ENCODE data around the gene PRR22. TPM values are rescaled to one million over a fixed set of nuclear protein-coding genes. Genes with fewer than 3 reads are reported as not detected.

PRR22 gene
- total RNA-seq, 4 donors from 2014 or later, result 1.6 to 3.5 TPM; not detected in 2

GRCh38 chr19:5828661-5829566 is 44.4 kb upstream of the PRR22 start:
- intact Hi-C loops (cut with DNase I; ENCODE audit: low total_unique reads), result no loop called here
- TF ChIP-seq CTCF (IDR thresholded peaks at IDR 0.05) (no peak), POLR2A (IDR thresholded peaks at IDR 0.05) (no peak)
- peak in 1 of 2 donors; percentile 34 for DNase-seq
- Histone ChIP-seq H3K9me3 (no peaks in the 10 kb centered on the region), H3K27me3 (peaks cover 0 to 6% of the 10 kb centered on the region in 2 donors), H3K4me1 (peaks cover 0 to 7% of the 10 kb centered on the region in 2 donors), H3K36me3 (no peaks in the 10 kb centered on the region), H3K4me3 (peak overlapping the region; percentile 2 to 20), H3K27ac (peak overlapping the region in 1 of 2 donors; percentile 12)

- peak overlapping the region in 1 of 2 donors; percentile 41 for H3K27ac ChIP-seq
- TF ChIP-seq POLR2A (IDR thresholded peaks at IDR 0.05) (peak; percentile 54 to 89), CTCF (IDR thresholded peaks at IDR 0.05) (no peak)
- peak overlapping the region; percentile 2 to 20 for H3K4me3 ChIP-seq
- H3K4me1 ChIP-seq, result peaks cover 0 to 7% of the 10 kb centered on the region in 2 donors
- intact Hi-C loops (cut with DNase I; ENCODE audit: low total_unique reads), result no loop called here
- no peaks in the 10 kb centered on the region for H3K9me3 ChIP-seq
- peak; percentile 64 to 69 for DNase-seq
- no peaks in the 10 kb centered on the region for H3K36me3 ChIP-seq
- peaks cover 0 to 6% of the 10 kb centered on the region in 2 donors for H3K27me3 ChIP-seq
These were observed 43.5 kb upstream of the PRR22 start for GRCh38 chr19:5827891-5828660.

GRCh38 chr19:5827342-5827890 is 42.9 kb upstream of the PRR22 start:
- Histone ChIP-seq H3K4me1 (peaks cover 0 to 7% of the 10 kb centered on the region in 2 donors), H3K4me3 (no peak overlapping the region), H3K36me3 (no peaks in the 10 kb centered on the region), H3K27me3 (peaks cover 0 to 6% of the 10 kb centered on the region in 2 donors), H3K9me3 (no peaks in the 10 kb centered on the region), H3K27ac (peak overlapping the region in 1 of 2 donors; percentile 41)
- no peak for DNase-seq
- TF ChIP-seq CTCF (IDR thresholded peaks at IDR 0.05) (no peak), POLR2A (IDR thresholded peaks at IDR 0.05) (no peak)
- intact Hi-C loops (cut with DNase I; ENCODE audit: low total_unique reads), result no loop called here

- Histone ChIP-seq H3K4me3 (no peak overlapping the region), H3K27ac (no peak overlapping the region), H3K27me3 (peaks cover 0 to 6% of the 10 kb centered on the region in 2 donors), H3K9me3 (no peaks in the 10 kb centered on the region), H3K4me1 (peaks cover 0 to 7% of the 10 kb centered on the region in 2 donors), H3K36me3 (no peaks in the 10 kb centered on the region)
- DNase-seq, result no peak
- intact Hi-C loops (cut with DNase I; ENCODE audit: low total_unique reads), result no loop called here
- TF ChIP-seq CTCF (IDR thresholded peaks at IDR 0.05), result no peak
- no peak for TF ChIP-seq POLR2A (IDR thresholded peaks at IDR 0.05)
These were observed 42.2 kb upstream of the PRR22 start for GRCh38 chr19:5826531-5827341.

Measured in uterus (tissue), 4 donors.